Measurements from ENCODE around the gene KRTAP4-11. TPM values are rescaled to one million over a fixed set of nuclear protein-coding genes. Genes with fewer than 3 reads are reported as not detected.
"Not testable (repeated sequence)": the region's sequence is repeated elsewhere in the genome, so short reads cannot be mapped to it uniquely, and the experiment has no call there.

Gene KRTAP4-11
- total RNA-seq, 1 donor from 2014 or later, result not detected

DNA sequence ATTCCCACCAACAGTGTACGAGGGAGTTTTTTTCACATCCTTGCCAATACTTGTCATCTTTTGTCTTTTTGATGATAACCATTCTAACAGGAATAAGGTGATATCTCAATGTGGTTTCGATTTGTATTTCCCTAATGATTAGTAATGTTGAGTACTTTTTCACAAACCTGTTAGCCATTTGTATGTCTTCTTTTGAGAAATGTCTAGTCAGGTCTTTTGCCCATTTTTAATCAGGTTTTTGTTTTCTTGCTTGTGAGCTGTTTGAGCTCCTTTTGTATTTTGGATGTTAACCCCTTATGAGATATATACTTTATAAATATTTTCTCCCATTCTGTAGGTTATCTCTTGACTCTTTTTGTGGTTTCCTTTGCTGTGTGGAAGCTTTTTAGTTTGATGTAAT, 33.4 kb upstream of the KRTAP4-11 start:
- DNase-seq (ENCODE audit: extremely low spot score, unreplicated experiment), result no peak
- TF ChIP-seq, protein P1, sequence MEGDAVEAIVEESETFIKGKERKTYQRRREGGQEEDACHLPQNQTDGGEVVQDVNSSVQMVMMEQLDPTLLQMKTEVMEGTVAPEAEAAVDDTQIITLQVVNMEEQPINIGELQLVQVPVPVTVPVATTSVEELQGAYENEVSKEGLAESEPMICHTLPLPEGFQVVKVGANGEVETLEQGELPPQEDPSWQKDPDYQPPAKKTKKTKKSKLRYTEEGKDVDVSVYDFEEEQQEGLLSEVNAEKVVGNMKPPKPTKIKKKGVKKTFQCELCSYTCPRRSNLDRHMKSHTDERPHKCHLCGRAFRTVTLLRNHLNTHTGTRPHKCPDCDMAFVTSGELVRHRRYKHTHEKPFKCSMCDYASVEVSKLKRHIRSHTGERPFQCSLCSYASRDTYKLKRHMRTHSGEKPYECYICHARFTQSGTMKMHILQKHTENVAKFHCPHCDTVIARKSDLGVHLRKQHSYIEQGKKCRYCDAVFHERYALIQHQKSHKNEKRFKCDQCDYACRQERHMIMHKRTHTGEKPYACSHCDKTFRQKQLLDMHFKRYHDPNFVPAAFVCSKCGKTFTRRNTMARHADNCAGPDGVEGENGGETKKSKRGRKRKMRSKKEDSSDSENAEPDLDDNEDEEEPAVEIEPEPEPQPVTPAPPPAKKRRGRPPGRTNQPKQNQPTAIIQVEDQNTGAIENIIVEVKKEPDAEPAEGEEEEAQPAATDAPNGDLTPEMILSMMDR (IDR thresholded peaks at IDR 0.05), result no peak
- Mint-ChIP-seq H3K4me3 (ENCODE audit: unreplicated experiment) (no peak overlapping the region), H3K4me1 (ENCODE audit: unreplicated experiment) (no peaks in the 10 kb centered on the region), H3K36me3 (ENCODE audit: unreplicated experiment) (no peaks in the 10 kb centered on the region), H3K27me3 (ENCODE audit: unreplicated experiment) (no peaks in the 10 kb centered on the region), H3K9me3 (ENCODE audit: unreplicated experiment) (no peaks in the 10 kb centered on the region), H3K27ac (ENCODE audit: unreplicated experiment) (no peak overlapping the region)

DNA sequence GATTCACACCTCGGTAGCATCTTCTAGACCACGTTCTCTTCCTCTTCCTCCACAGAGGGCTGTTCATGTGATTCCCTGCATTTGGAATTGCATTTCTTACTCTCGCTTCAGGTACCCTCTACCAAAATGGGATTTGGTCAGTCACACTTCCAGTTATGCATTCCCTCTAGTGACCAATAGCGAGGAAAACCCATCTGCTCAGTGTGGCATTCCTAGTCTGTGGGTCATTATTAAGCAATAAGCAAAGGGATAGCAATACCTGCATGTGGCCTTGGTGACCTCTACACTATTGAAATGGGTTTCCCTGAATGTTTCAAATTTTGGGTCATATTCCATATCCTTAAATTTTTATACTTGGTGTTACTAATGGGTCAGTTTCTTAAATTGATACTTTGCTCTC, 31.9 kb upstream of the KRTAP4-11 start:
- DNase-seq (ENCODE audit: extremely low spot score, unreplicated experiment), result no peak
- H3K27me3 Mint-ChIP-seq (ENCODE audit: unreplicated experiment), result no peaks in the 10 kb centered on the region
- H3K27ac Mint-ChIP-seq (ENCODE audit: unreplicated experiment), result no peak overlapping the region
- H3K4me3 Mint-ChIP-seq (ENCODE audit: unreplicated experiment), result no peak overlapping the region
- H3K4me1 Mint-ChIP-seq (ENCODE audit: unreplicated experiment), result no peaks in the 10 kb centered on the region
- no peaks in the 10 kb centered on the region for H3K9me3 Mint-ChIP-seq (ENCODE audit: unreplicated experiment)
- TF ChIP-seq, protein P1 (IDR thresholded peaks at IDR 0.05), result no peak
- no peaks in the 10 kb centered on the region for H3K36me3 Mint-ChIP-seq (ENCODE audit: unreplicated experiment)

DNA sequence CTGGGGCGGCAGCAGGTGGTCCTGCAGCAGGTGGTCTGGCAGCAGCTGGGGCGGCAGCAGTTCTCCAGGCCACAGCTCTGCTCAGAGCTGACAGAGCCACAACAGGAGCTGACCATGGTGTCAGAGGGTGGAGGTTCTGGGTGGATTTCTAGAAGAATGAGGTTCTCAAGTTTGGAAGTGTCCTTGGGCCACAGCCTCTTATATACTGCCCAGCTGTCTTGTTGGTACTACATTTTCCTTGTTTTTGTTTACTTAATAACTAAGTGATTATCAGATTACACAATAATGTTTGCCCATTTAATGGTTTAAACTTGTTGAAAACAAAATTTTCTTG, 31.4 kb upstream of the KRTAP4-11 start, which contains the start of gene KRTAP4-5:
Gene KRTAP4-5 (minus strand): TSS at position 174 of the 334 bp plus-strand sequence. CDS start 58 bp downstream, at position 116.
- no peaks in the 10 kb centered on the region for H3K9me3 Mint-ChIP-seq (ENCODE audit: unreplicated experiment)
- H3K4me1 Mint-ChIP-seq (ENCODE audit: unreplicated experiment), result no peaks in the 10 kb centered on the region
- TF ChIP-seq, protein P1 (IDR thresholded peaks at IDR 0.05), result no peak
- no peak within 1 kb of the TSS for H3K4me3 Mint-ChIP-seq (ENCODE audit: unreplicated experiment)
- H3K27ac Mint-ChIP-seq (ENCODE audit: unreplicated experiment), result no peak within 1 kb of the TSS
- H3K36me3 Mint-ChIP-seq (ENCODE audit: unreplicated experiment), result no peaks in the 10 kb centered on the region
- no peak for DNase-seq (ENCODE audit: extremely low spot score, unreplicated experiment)
- H3K27me3 Mint-ChIP-seq (ENCODE audit: unreplicated experiment), result no peaks in the 10 kb centered on the region

DNA sequence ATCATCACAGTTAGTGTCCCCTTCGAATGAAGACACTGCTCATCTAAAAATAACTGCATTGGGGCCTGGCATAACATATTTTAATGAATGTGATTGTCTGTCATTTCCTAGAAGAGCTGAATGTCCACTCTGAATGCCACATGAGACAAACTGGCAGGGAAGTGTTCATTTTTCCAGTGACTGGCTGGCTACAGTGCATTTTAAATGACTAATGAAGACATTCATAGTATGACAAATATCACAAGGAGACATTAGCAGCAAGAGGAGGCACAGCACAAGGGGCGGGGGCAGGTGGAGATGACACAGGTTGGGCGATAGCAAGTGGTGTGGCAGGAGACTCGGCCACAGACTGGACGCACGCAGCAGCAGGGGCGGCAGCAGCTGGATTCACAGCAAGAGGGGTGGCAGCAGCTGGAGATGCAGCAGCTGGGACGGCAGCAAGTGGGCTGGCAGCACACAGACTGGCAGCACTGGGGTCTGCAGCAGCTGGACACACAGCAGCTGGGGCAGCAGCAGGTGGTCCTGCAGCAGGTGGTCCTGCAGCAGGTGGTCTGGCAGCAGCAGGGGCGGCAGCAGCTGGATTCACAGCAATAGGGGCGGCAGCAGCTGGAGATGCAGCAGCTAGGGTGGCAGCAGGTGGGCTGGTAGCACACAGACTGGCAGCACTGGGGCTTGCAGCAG, 30.9 kb upstream of the KRTAP4-11 start:
- H3K27ac Mint-ChIP-seq (ENCODE audit: unreplicated experiment); H3K4me1 Mint-ChIP-seq (ENCODE audit: unreplicated experiment); H3K9me3 Mint-ChIP-seq (ENCODE audit: unreplicated experiment): not testable (repeated sequence)

DNA sequence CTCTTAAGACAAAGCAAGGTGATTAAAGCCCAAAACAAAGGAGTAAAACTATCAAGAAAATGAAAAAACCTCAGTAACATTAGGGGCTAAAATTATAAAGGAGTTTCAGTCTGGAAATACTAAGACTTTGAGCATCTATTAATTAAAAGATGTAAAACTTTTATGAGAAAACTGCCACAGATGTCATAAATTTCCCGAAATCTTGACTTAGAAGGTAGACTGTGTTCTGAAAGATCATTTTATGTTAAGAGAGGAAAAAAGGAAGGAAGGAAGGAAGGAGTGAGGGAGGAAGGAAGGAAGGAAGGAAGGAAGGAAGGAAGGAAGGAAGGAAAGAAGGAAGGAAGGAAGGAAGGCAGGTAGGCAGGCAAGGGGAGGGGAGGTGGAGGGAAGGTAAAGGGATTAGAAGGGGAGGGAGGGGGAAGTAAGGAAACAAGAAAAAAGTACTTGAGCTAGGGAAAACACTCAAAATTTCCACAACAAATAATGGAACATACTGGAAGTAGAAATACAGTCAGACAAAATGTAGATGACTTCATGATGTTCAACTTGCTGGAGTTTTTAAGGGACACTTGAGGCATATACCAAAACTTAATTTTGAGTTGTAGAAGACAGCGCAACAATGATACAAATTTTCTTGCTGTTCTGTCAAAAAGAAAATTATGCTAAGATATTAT, 29.5 kb upstream of the KRTAP4-11 start:
- peaks cover 7% of the 10 kb centered on the region for H3K36me3 Mint-ChIP-seq (ENCODE audit: unreplicated experiment)
- H3K4me3 Mint-ChIP-seq (ENCODE audit: unreplicated experiment), result no peak overlapping the region
- TF ChIP-seq, protein P1 (IDR thresholded peaks at IDR 0.05), result no peak
- peaks cover 12% of the 10 kb centered on the region for H3K9me3 Mint-ChIP-seq (ENCODE audit: unreplicated experiment)
- no peaks in the 10 kb centered on the region for H3K27me3 Mint-ChIP-seq (ENCODE audit: unreplicated experiment)
- no peaks in the 10 kb centered on the region for H3K4me1 Mint-ChIP-seq (ENCODE audit: unreplicated experiment)
- H3K27ac Mint-ChIP-seq (ENCODE audit: unreplicated experiment), result no peak overlapping the region
- DNase-seq (ENCODE audit: extremely low spot score, unreplicated experiment), result no peak

More for the DNA sequence above, 30.9 kb upstream of the KRTAP4-11 start:
- not testable (repeated sequence) for H3K27me3 Mint-ChIP-seq (ENCODE audit: unreplicated experiment); H3K36me3 Mint-ChIP-seq (ENCODE audit: unreplicated experiment); DNase-seq (ENCODE audit: extremely low spot score, unreplicated experiment); H3K4me3 Mint-ChIP-seq (ENCODE audit: unreplicated experiment)

Data from osteocyte (in vitro differentiated cells).